ENCODE data around the gene ITGAE.

GRCh38 chr17:3681565-3681964 lies 119.4 kb downstream of the ITGAE start:
- TF ChIP-seq SRF (IDR thresholded peaks at IDR 0.05; ENCODE audit: low read depth in 2 of 2, low read length in 2 of 2) (no peak), CTCF (IDR thresholded peaks at IDR 0.05 in 2 of 3, conservative IDR thresholded peaks at IDR 0.05 in 1 of 3; ENCODE audit: control insufficient read depth in 2 of 3, extremely low read depth in 1 of 3, insufficient read depth in 1 of 3, low read depth in 3 of 3, low read length in 3 of 3) (no peak), BRCA1 (IDR thresholded peaks at IDR 0.05; ENCODE audit: low read depth, low read length) (no peak), POLR2A (IDR thresholded peaks at IDR 0.05; ENCODE audit: low read depth, low read length) (no peak; the same call in 1 of the 2 replicates), STAT1 (conservative IDR thresholded peaks at IDR 0.05) (no peak), ATF3 (IDR thresholded peaks at IDR 0.05; ENCODE audit: borderline replicate concordance, extremely low read depth, low read depth, low read length) (no peak), SMC3 (IDR thresholded peaks at IDR 0.05; ENCODE audit: borderline replicate concordance, low read length) (no peak), TBL1XR1 (IDR thresholded peaks at IDR 0.05; ENCODE audit: low read depth, low read length) (no peak), ZBTB33 (IDR thresholded peaks at IDR 0.05) (no peak)

Measured in GM12878 (cell line).